H1 (cell line): Measurements from ENCODE around the gene WSCD1. TPM values are rescaled to one million over a fixed set of nuclear protein-coding genes. Genes with fewer than 3 reads are reported as not detected.

Experiments used
- CTCF ChIA-PET: fragments of 300-600 bp; sonication (Branson Sonifier 250); formaldehyde crosslinking; loops from one replicate; lab custom pipeline; 2021; ENCODE audit not compliant: partially characterized antibody; lab: Charles Lee
- POLR2A ChIA-PET: fragments of 300-600 bp; sonication (Branson Sonifier 250); formaldehyde crosslinking; loops from one replicate; lab custom pipeline; 2021; ENCODE audit warnings: inconsistent platforms; ENCODE audit not compliant: partially characterized antibody; lab: Charles Lee
- DNase-seq, 2 experiments: peaks; one replicate each; pipeline versions ENCODE4 v3.0.0 to v3.0.0-alpha.2; 2010 to 2022; ENCODE audit warnings: low spot score in 2 of 2, low read depth in 1 of 2, mixed read lengths in 1 of 2
- FAIRE-seq: peaks from 2 replicates; lab custom pipeline; 2011; peaks lifted over from hg19 to GRCh38; lab: Jason Lieb, UNC
- H2AFZ ChIP-seq: 2 replicates; pipeline ENCODE4 v1.8.1; 2012; ENCODE audit warnings: low read length, inconsistent platforms
- H2AK5ac ChIP-seq: 2 replicates; pipeline ENCODE4 v1.6.1; 2013; ENCODE audit warnings: low read depth, low read length
- H2BK120ac ChIP-seq: replicated peaks from 2 replicates; pipeline ENCODE3; 2013; ENCODE audit warnings: low read depth, low read length, inconsistent platforms
- H2BK12ac ChIP-seq: 2 replicates; pipeline ENCODE4 v1.6.1; 2013; ENCODE audit warnings: low read depth, low read length
- H2BK15ac ChIP-seq: 2 replicates; pipeline ENCODE4 v1.6.1; 2013; ENCODE audit warnings: low read length
- H2BK20ac ChIP-seq: 2 replicates; pipeline ENCODE4 v1.6.1; 2013; ENCODE audit warnings: low read length
- H2BK5ac ChIP-seq: 2 replicates; pipeline ENCODE4 v1.6.1; 2013; ENCODE audit warnings: low read depth, low read length
- H3K14ac ChIP-seq: 2 replicates; pipeline ENCODE4 v1.6.1; 2013; ENCODE audit warnings: inconsistent platforms; ENCODE audit not compliant: insufficient read length
- H3K18ac ChIP-seq: 2 replicates; pipeline ENCODE4 v1.6.1; 2013; ENCODE audit warnings: low read length; ENCODE audit errors: extremely low read depth
- H3K23ac ChIP-seq: 2 replicates; pipeline ENCODE4 v1.6.1; 2013; ENCODE audit warnings: inconsistent platforms; ENCODE audit not compliant: insufficient read length
- H3K23me2 ChIP-seq: 2 replicates; pipeline ENCODE4 v1.6.1; 2013; ENCODE audit warnings: low read depth, low read length
- H3K27ac ChIP-seq: 2 replicates; pipeline ENCODE4 v1.6.1; 2011; ENCODE audit warnings: low read depth, low read length, inconsistent platforms
- H3K27me3 ChIP-seq, 4 experiments: replicated peaks in 1 of 4; 1 replicate in 1 of 4; 2 replicates in 3 of 4; pipeline versions ENCODE4 v1.6.1 to v1.8.1; 2011 to 2013; ENCODE audit warnings: low read length in 3 of 4, mild to moderate bottlenecking in 3 of 4, inconsistent platforms in 2 of 4, mixed read lengths in 2 of 4, moderate library complexity in 1 of 4; ENCODE audit not compliant: control insufficient read depth in 3 of 4, insufficient read depth in 3 of 4; ENCODE audit errors: extremely low read depth in 1 of 4
- H3K36me3 ChIP-seq, 4 experiments: 2 replicates each; pipeline versions ENCODE4 v1.6.1 to v1.8.1; 2011 to 2013; ENCODE audit warnings: mild to moderate bottlenecking in 4 of 4, low read length in 3 of 4, moderate library complexity in 2 of 4, control low read depth in 1 of 4, inconsistent platforms in 1 of 4; ENCODE audit not compliant: insufficient read depth in 4 of 4, control insufficient read depth in 2 of 4
- H3K4ac ChIP-seq: replicated peaks from 2 replicates; pipeline ENCODE3; 2013; ENCODE audit warnings: low read length, low read depth, mixed read lengths, inconsistent platforms; ENCODE audit not compliant: insufficient read length
- H3K4me1 ChIP-seq, 4 experiments: replicated peaks in 1 of 4; 1 replicate in 1 of 4; 2 replicates in 3 of 4; pipeline versions ENCODE4 v1.6.1 to v1.8.1; 2011 to 2013; ENCODE audit warnings: low read length in 3 of 4, inconsistent platforms in 2 of 4, mixed read lengths in 1 of 4; ENCODE audit not compliant: insufficient read depth in 4 of 4, control insufficient read depth in 3 of 4
- H3K4me2 ChIP-seq, 2 experiments: 2 replicates each; pipeline versions ENCODE4 v1.6.1 to v1.8.1; 2011 to 2013; ENCODE audit warnings: low read depth in 2 of 2, low read length in 2 of 2, control low read depth in 1 of 2, inconsistent platforms in 1 of 2, mild to moderate bottlenecking in 1 of 2; ENCODE audit not compliant: insufficient read depth in 1 of 2
- H3K4me3 ChIP-seq, 4 experiments: fragments of 200-600, 300-600 bp in 1 of 4; sonication (generic), shearing (Covaris generic), sonication (Bioruptor Twin) in 1 of 4; 2 replicates each; pipeline versions ENCODE4 v1.5.1 to v1.8.1; 2011 to 2016; ENCODE audit warnings: low read length in 4 of 4, low read depth in 3 of 4, control low read depth in 2 of 4, inconsistent platforms in 2 of 4, mild to moderate bottlenecking in 2 of 4, mixed read lengths in 1 of 4, moderate library complexity in 1 of 4; ENCODE audit not compliant: insufficient read depth in 2 of 4; ENCODE audit errors: extremely low read depth in 1 of 4
- H3K56ac ChIP-seq: replicated peaks from 2 replicates; pipeline ENCODE3; 2013; ENCODE audit warnings: low read depth, mild to moderate bottlenecking, mixed read lengths, low read length, inconsistent platforms; ENCODE audit not compliant: insufficient read length
- H3K79me1 ChIP-seq: 2 replicates; pipeline ENCODE4 v1.6.1; 2013; ENCODE audit warnings: low read depth, low read length, control low read depth
- H3K79me2 ChIP-seq, 2 experiments: 2 replicates each; pipeline versions ENCODE4 v1.6.1 to v1.8.1; 2012 to 2013; ENCODE audit warnings: low read length in 2 of 2, mild to moderate bottlenecking in 2 of 2, inconsistent platforms in 1 of 2; ENCODE audit not compliant: insufficient read depth in 2 of 2, control insufficient read depth in 1 of 2
- H3K9ac ChIP-seq, 4 experiments: replicated peaks in 1 of 4; 1 replicate in 1 of 4; 2 replicates in 3 of 4; pipeline versions ENCODE4 v1.6.1 to v1.8.1; 2011 to 2013; ENCODE audit warnings: low read depth in 3 of 4, low read length in 3 of 4, control low read depth in 2 of 4, mild to moderate bottlenecking in 2 of 4, moderate library complexity in 2 of 4, inconsistent platforms in 1 of 4; ENCODE audit errors: extremely low read depth in 1 of 4
- H3K9me3 ChIP-seq, 2 experiments: 2 replicates each; pipeline versions ENCODE4 v1.6.1 to v1.8.1; 2012 to 2013; ENCODE audit warnings: mild to moderate bottlenecking in 2 of 2, moderate library complexity in 2 of 2, control low read depth in 1 of 2, inconsistent platforms in 1 of 2, low read depth in 1 of 2, low read length in 1 of 2, mixed read lengths in 1 of 2; ENCODE audit not compliant: insufficient read depth in 2 of 2
- H4K20me1 ChIP-seq, 2 experiments: replicated peaks in 1 of 2; 2 replicates each; pipeline versions ENCODE3 to v1.8.1; 2011 to 2013; ENCODE audit warnings: inconsistent platforms in 2 of 2, low read length in 2 of 2, mild to moderate bottlenecking in 1 of 2; ENCODE audit not compliant: insufficient read depth in 2 of 2, control insufficient read depth in 1 of 2
- H4K5ac ChIP-seq: 2 replicates; pipeline ENCODE4 v1.6.1; 2013; ENCODE audit warnings: low read length, low read depth, mixed read lengths, inconsistent platforms; ENCODE audit not compliant: insufficient read length
- H4K8ac ChIP-seq: 2 replicates; pipeline ENCODE4 v1.8.0; 2013; ENCODE audit warnings: mild to moderate bottlenecking, moderate library complexity, low read length, inconsistent platforms; ENCODE audit not compliant: insufficient read depth; ENCODE audit errors: extremely low read depth
- H4K91ac ChIP-seq: replicated peaks from 2 replicates; pipeline ENCODE3; 2013; ENCODE audit warnings: low read length, mixed read lengths, inconsistent platforms; ENCODE audit not compliant: insufficient read length
- BACH1 ChIP-seq: IDR thresholded peaks from 2 replicates; pipeline ENCODE4 v1.6.1; 2012; ENCODE audit warnings: low read length, improper control_type of control experiment
- CHD1 ChIP-seq: IDR thresholded peaks from 2 replicates; pipeline ENCODE4 v1.6.1; 2012; ENCODE audit warnings: low read depth, low read length, improper control_type of control experiment
- JUN ChIP-seq: IDR thresholded peaks from 2 replicates; pipeline ENCODE4 v1.6.1; 2011; ENCODE audit warnings: low read depth, mild to moderate bottlenecking, improper control_type of control experiment, low read length
- NANOG ChIP-seq: IDR thresholded peaks from 2 replicates; pipeline ENCODE4 v1.6.1; 2011; ENCODE audit warnings: low read length, low read depth, mild to moderate bottlenecking, inconsistent platforms; ENCODE audit not compliant: insufficient read depth, poor library complexity, severe bottlenecking
- WGBS, 2 experiments: shearing (Covaris generic) in 1 of 2; methylation state at CpG; one replicate each; pipeline versions ENCODE4 v1.1.6 to v1.1.7; 2013 to 2015; ENCODE audit warnings: low lambda C conversion rate in 2 of 2, mixed read lengths in 2 of 2, inconsistent platforms in 1 of 2, low coverage in 1 of 2, missing lambda C conversion rate in 1 of 2; ENCODE audit not compliant: insufficient replicate concordance in 2 of 2, insufficient coverage in 1 of 2, insufficient read length in 1 of 2; ENCODE audit errors: extremely low coverage in 1 of 2, missing lambda C conversion rate in 1 of 2; 5-methylcytosine and 5-hydroxymethylcytosine counted together
- polyA plus RNA-seq, 7 experiments: library from polyadenylated mRNA; depleted of rRNA in 3 of 7; stranded (reverse) in 5 of 7; unstranded in 2 of 7; fragments of >200 nt in 5 of 7; fragments of 200-250 nt in 2 of 7; gene quantifications; 1 replicate in 5 of 7; 2 replicates in 1 of 7; 4 replicates in 1 of 7; pipeline versions ENCODE4 v1.2.1 to v1.2.3, GENCODE V29; 2011 to 2013; ENCODE audit warnings: missing spikeins in 2 of 7, mixed read lengths in 2 of 7
- total RNA-seq: library from RNA; stranded (reverse); fragmentation: NEBNext Ultra II Directional; extraction: Animal tissue kit (Norgen Biotek cat#: 25700); gene quantifications from 2 replicates; pipeline ENCODE4 v1.2.1, GENCODE V29; 2021

The WSCD1 gene
- total and polyA plus RNA-seq, 2 of the 8 experiments (the other 6 are each of a cell fraction or from before 2014, with no cell fraction given) = 21.9 to 39.0 TPM

DNA sequence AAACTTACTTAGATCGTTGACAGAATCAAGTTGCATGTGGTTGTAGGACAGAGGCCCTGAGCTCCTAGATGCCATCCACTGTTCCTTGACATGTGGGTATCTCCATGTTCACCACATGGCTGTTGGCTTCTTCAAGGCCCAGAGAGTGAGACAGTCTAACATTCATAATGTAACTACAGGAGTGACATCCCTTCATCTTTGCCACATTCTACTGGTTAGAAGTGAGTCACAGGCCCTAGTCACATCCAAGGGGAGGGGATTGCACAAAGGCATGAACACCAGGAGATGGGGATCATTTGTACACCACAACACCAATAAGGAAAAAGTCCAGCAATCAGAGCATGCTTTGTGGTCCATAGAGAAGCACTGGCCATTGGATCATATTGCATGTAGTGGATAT lies 56.6 kb downstream of the WSCD1 start:
- no peak overlapping the region for H3K4ac ChIP-seq
- no peaks in the 10 kb centered on the region for H3K27me3 ChIP-seq
- TF ChIP-seq BACH1 = no peak
- TF ChIP-seq NANOG = no peak
- no peak for TF ChIP-seq CHD1
- no peak for TF ChIP-seq JUN
- peaks cover 0 to 7% of the 10 kb centered on the region in 2 experiments; a peak in 2 of 4 replicates for H3K9me3 ChIP-seq
- H3K14ac ChIP-seq = no peak overlapping the region
- no peaks in the 10 kb centered on the region for H3K79me1 ChIP-seq
- no peak overlapping the region for H2BK5ac ChIP-seq
- H2BK120ac ChIP-seq = no peak overlapping the region
- H3K23me2 ChIP-seq = no peaks in the 10 kb centered on the region
- H2AK5ac ChIP-seq = no peak overlapping the region
- no peak overlapping the region for H3K56ac ChIP-seq
- CTCF ChIA-PET = interaction anchor here (1.5 kb wide), 1 partner anchor 534 kb away, joined by 4 read pairs; no protein-coding TSS in a partner anchor
- 93% methylated on average over 1 of the region's 1 CpG; no CpG with 5 or more reads in 1 of the 2 experiments for WGBS, 2 experiments
- no peak overlapping the region for H3K18ac ChIP-seq
- no peaks in the 10 kb centered on the region for H3K4me1 ChIP-seq
- H3K4me2 ChIP-seq = no peak overlapping the region
- H4K20me1 ChIP-seq = no peaks in the 10 kb centered on the region
- H3K79me2 ChIP-seq = no peaks in the 10 kb centered on the region
- no peak overlapping the region for H3K27ac ChIP-seq
- no peak overlapping the region for H3K4me3 ChIP-seq
- H2BK15ac ChIP-seq = no peak overlapping the region
- no peak overlapping the region for H4K91ac ChIP-seq
- H2AFZ ChIP-seq = no peak overlapping the region
- H3K23ac ChIP-seq = no peak overlapping the region
- no peak overlapping the region for H3K9ac ChIP-seq
- H2BK12ac ChIP-seq = no peak overlapping the region
- DNase-seq (no peak), FAIRE-seq (no peak)
- POLR2A ChIA-PET = no interaction called here
- no peak overlapping the region for H4K8ac ChIP-seq
- H4K5ac ChIP-seq = no peak overlapping the region
- H2BK20ac ChIP-seq = no peak overlapping the region
- peaks cover 0 to 3% (median 0%) of the 10 kb centered on the region in 4 experiments; a peak in 1 of 8 replicates for H3K36me3 ChIP-seq
